HG03460 (cell line): ENCODE measurements around the gene ANKRD36.
"Not testable (repeated sequence)": the region's sequence is repeated elsewhere in the genome, so short reads cannot be mapped to it uniquely, and the experiment has no call there.

Experiments used
- ATAC-seq: cut with Tn5 transposase; IDR thresholded peaks from one replicate; pipeline ENCODE4 v1.9.1; 2021; ENCODE audit not compliant: unreplicated experiment

ANKRD36 gene

DNA sequence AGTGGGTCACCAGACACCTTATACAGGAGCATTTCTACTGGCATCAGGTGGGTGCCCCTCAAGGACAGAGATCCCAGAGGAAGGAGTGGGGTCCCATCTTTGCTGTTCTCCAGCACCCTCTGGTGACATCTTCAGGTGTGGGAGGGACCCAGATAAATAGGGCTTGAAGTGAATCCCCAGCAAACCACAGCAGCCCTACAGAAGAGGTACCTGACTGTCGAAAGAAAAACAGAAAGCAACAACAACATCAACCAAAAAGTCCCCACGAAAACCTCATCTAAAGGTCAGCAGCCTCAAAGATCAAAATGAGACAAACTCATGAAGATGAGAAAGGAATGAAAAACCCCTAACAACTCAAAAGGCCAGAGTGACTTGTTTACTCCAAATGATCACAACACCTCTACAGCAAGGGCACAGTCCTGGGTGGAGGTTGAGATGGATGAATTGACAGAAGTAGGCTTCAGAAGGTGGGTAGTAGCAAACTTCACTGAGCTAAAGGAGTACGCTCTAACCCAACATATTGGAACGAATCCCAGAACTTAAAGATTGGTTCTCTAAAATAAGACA, 163.4 kb downstream of the ANKRD36 start:
- not testable (repeated sequence) for ATAC-seq

DNA sequence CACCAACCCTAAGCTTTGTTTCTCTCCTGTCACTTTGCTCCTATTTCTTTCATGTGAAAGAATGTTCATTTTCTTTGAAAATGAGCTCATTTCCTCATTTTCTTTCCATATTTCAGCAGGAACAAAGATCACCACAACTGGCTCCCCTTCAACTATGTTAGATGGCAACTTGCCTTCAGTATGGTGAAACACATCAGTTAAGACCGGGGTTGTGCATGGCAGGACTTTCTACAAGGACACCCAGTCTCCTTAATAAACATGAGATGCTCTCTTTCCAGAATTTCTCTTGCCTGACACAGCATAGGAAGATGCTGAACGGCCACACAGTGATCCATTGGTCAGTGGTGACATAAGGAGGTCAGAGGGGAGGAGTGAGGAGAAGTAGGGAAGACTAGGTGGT, 172.2 kb downstream of the ANKRD36 start:
- ATAC-seq, result not testable (repeated sequence)

DNA sequence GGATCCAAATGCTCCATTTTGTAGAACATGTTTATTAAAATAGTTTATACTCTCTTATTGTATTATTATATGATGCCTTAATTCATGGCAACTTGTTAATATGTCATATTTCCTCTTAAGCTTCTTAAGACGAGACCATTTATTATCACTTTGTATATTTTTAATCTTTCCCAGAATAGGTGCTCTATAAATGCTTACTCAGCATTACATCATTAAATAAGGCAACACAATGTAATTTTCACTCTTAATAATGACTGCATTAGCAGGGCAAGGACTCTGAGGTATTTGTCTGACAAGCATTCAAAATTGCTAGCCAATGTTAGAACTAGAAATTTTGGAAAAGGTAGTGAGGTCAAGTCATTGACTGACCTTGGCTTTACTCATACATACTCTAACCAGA, 180.7 kb downstream of the ANKRD36 start:
- not testable (repeated sequence) for ATAC-seq
